GM12874 (cell line): ENCODE results near the gene CDC42EP1.

Experiments used
- TF ChIP-seq, protein P1 (sequence below): IDR thresholded peaks from 2 replicates; pipeline ENCODE4 v1.5.1; 2011; ENCODE audit warnings: low read depth, mild to moderate bottlenecking, control low read depth, low read length, moderate library complexity; ENCODE audit not compliant: insufficient read depth

Gene CDC42EP1

GRCh38 chr22:37604074-37604473 is 43.8 kb downstream of the CDC42EP1 start:
- TF ChIP-seq, protein P1, sequence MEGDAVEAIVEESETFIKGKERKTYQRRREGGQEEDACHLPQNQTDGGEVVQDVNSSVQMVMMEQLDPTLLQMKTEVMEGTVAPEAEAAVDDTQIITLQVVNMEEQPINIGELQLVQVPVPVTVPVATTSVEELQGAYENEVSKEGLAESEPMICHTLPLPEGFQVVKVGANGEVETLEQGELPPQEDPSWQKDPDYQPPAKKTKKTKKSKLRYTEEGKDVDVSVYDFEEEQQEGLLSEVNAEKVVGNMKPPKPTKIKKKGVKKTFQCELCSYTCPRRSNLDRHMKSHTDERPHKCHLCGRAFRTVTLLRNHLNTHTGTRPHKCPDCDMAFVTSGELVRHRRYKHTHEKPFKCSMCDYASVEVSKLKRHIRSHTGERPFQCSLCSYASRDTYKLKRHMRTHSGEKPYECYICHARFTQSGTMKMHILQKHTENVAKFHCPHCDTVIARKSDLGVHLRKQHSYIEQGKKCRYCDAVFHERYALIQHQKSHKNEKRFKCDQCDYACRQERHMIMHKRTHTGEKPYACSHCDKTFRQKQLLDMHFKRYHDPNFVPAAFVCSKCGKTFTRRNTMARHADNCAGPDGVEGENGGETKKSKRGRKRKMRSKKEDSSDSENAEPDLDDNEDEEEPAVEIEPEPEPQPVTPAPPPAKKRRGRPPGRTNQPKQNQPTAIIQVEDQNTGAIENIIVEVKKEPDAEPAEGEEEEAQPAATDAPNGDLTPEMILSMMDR = no peak

- TF ChIP-seq, protein P1 = no peak
Observed at GRCh38 chr22:37604875-37605274, 44.6 kb downstream of the CDC42EP1 start.

DNA sequence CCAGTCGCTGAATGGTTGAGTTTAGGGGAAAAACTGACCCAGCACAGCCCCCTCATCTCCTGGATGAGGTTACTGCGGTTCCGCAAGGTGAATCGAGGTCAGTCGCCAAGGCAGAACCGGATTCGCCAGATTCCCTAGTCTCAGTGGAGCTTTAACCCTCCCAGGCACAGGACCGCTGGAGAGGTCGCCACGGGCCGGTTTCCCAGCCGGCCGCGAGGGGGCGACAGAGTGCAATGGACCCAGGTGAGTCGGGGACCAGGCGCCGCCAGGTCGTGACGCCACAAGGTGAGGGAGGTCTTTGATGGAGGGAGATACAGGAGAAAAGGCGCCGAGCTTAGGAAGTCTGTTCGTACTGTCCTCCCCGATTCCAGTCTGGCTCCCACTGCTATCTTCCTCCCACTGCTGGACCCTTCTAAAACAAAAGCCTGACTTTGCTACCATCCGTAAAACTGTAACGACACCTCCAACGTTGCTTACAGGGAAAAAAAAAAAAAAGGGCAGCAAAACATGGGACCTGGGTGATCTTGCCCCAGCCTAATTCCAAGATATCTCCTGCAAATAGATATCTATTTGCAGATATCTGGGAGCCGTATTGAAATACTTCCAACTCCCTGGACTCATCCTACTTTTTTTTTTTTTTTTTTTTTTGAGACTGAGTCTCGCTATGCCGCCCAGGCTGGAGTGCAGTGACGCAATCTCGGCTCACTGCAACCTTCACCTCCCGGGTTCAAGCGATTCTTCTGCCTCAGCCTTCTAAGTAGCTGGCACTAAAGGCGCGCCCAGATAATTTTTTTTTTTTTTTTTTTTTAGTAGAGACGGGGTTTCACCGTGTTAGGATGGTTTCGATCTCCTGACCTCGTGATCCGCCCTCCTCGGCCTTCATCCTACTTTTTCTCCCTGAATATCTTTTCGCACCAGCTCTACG is 47.0 kb downstream of the CDC42EP1 start:
- TF ChIP-seq, protein P1 = peak; percentile 100

DNA sequence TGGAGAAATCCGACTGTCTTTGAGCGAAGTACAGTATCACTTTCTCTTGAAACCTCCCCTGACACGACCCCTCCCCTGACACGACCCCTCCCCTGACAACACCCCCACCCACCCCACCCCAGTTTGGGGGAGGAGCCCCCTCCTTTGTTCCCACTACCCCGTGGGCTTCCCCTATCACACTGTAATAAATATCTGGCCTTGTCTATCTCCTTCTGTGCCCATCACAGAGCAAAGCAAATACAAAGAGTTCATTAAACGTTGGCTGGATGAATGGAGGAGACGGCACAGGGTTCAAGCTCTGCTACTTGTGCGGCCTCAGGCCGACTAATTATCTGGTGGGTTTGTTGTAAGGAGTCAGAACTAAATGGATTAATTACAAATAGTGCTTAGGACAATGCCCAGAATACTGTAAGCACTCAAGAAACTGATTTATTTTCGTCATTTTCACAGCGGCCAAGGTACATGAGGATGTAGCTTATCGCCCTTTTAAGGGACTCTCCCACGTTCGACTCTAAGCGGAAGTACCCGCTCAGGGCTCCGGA is 47.7 kb downstream of the CDC42EP1 start:
- TF ChIP-seq, protein P1 = no peak

DNA sequence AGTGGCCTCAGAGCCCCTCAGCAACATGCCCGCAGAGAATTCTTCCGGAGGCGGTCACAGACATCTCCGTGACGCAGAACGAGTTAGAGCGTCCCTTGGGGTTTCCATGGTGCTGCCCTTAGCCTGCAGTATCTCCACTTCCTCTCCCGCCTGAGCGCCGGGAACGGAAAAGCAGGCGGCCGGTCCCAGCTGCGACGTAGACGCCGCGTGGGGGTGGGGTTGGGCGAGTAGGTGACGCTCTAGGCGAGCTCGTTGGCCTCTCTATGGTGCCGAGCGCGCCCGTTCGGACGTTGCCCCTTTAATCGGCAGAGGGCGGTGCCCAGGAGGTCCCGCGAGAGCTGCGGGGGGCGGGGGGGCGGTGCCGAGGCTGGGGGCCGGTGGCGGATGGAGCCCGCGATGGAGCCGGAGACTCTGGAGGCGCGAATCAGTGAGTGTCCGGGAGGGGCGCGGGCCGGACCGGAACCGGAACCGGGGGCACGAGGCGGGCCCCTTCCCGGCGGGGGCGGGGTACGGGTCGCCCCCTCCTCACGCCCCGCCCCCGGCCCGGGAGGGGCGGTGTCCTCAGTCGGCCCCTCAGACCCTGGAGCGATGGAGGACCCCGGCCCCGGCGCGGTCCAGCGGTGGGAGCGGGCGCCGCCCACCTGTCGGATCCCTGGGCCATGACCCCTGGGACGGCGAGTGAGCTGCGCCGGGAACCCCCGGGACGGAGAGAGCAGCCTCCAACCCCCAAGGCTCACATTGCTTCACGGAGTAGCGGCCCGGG is 48.4 kb downstream of the CDC42EP1 start, which contains the start of gene GGA1:
GGA1 (plus strand) TSS at position 358 of the 763 bp plus-strand sequence; CDS start at position 385, 27 bp downstream.
- TF ChIP-seq, protein P1 = no peak

GRCh38 chr22:37609240-37610152 is 49.2 kb downstream of the CDC42EP1 start:
- TF ChIP-seq, protein P1 = no peak
